GM23338 (cell line): ENCODE results near the gene PCDHA12. TPM values are rescaled to one million over a fixed set of nuclear protein-coding genes. Genes with fewer than 3 reads are reported as not detected.

Source experiments
- ATAC-seq: fragments of 200-7000 bp; cut with Tn5 transposase; 3 replicates; pipeline ENCODE4 v1.9.1; 2020
- DNase-seq: peaks from one replicate; pipeline ENCODE4 v3.0.0-alpha.2; 2015; ENCODE audit warnings: low spot score
- H2AFZ ChIP-seq: fragments of 200-600 bp; sonication (generic); 2 replicates; pipeline ENCODE4 v1.8.0; 2016; ENCODE audit warnings: antibody characterized with exemption, mild to moderate bottlenecking, moderate library complexity
- H3F3A ChIP-seq: fragments of 200-600 bp; sonication (generic); replicated peaks from 2 replicates; pipeline ENCODE4 v1.8.0; 2017; ENCODE audit warnings: antibody characterized with exemption, mixed run types, low read depth
- H3K27ac ChIP-seq: fragments of 200-600 bp; sonication (generic); 2 replicates; pipeline ENCODE4 v1.6.1; 2016; ENCODE audit warnings: low read depth
- H3K27me3 ChIP-seq: fragments of 200-600 bp; sonication (generic); 2 replicates; pipeline ENCODE4 v1.8.0; 2016; ENCODE audit warnings: mild to moderate bottlenecking, mixed run types, moderate library complexity; ENCODE audit not compliant: insufficient read depth
- H3K36me3 ChIP-seq: fragments of 200-600 bp; sonication (generic); 2 replicates; pipeline ENCODE4 v1.8.0; 2016; ENCODE audit warnings: mild to moderate bottlenecking; ENCODE audit not compliant: insufficient read depth
- H3K4me1 ChIP-seq: fragments of 200-600 bp; sonication (generic); 2 replicates; pipeline ENCODE4 v1.8.0; 2016; ENCODE audit warnings: mild to moderate bottlenecking, moderate library complexity; ENCODE audit not compliant: insufficient read depth
- H3K4me2 ChIP-seq: fragments of 200-600 bp; sonication (generic); 2 replicates; pipeline ENCODE4 v1.7.1; 2017; ENCODE audit warnings: mixed run types
- H3K4me3 ChIP-seq: fragments of 200-600 bp; sonication (generic); 2 replicates; pipeline ENCODE4 v1.6.1; 2016; ENCODE audit warnings: mixed run types
- H3K79me2 ChIP-seq: fragments of 200-600 bp; sonication (generic); replicated peaks from 2 replicates; pipeline ENCODE4 v1.8.0; 2017; ENCODE audit warnings: mild to moderate bottlenecking; ENCODE audit not compliant: insufficient read depth
- H3K9me2 ChIP-seq: fragments of 200-600 bp; sonication (generic); 2 replicates; pipeline ENCODE4 v1.8.0; 2017; ENCODE audit not compliant: insufficient read depth
- H4K20me1 ChIP-seq: fragments of 200-600 bp; sonication (generic); replicated peaks from 2 replicates; pipeline ENCODE4 v1.8.0; 2017; ENCODE audit warnings: mild to moderate bottlenecking; ENCODE audit not compliant: insufficient read depth
- H3K27ac Mint-ChIP-seq: 2 replicates; pipeline ENCODE4 v1.8.0; 2020; ENCODE audit warnings: inconsistent platforms, mild to moderate bottlenecking, moderate library complexity, mixed read lengths
- H3K27me3 Mint-ChIP-seq: 3 replicates; pipeline ENCODE4 v1.8.0; 2022; ENCODE audit warnings: low read depth, mild to moderate bottlenecking, moderate library complexity, mixed read lengths, inconsistent platforms; ENCODE audit not compliant: insufficient read depth, poor library complexity
- H3K36me3 Mint-ChIP-seq: 3 replicates; pipeline ENCODE4 v1.8.0; 2021; ENCODE audit warnings: low read depth, mild to moderate bottlenecking, inconsistent platforms, moderate library complexity, mixed read lengths
- H3K4me1 Mint-ChIP-seq: 3 replicates; pipeline ENCODE4 v1.8.0; 2020; ENCODE audit warnings: mild to moderate bottlenecking, inconsistent platforms, mixed read lengths
- H3K4me3 Mint-ChIP-seq: 3 replicates; pipeline ENCODE4 v1.8.0; 2021; ENCODE audit warnings: moderate library complexity, mild to moderate bottlenecking, inconsistent platforms, mixed read lengths
- H3K9me3 Mint-ChIP-seq: 3 replicates; pipeline ENCODE4 v1.8.0; 2020; ENCODE audit warnings: moderate library complexity, mild to moderate bottlenecking, inconsistent platforms, mixed read lengths
- POLR2AphosphoS5 ChIP-seq: IDR thresholded peaks from 2 replicates; pipeline ENCODE4 v1.6.1; 2016; ENCODE audit warnings: antibody characterized with exemption, low read depth
- REST ChIP-seq: IDR thresholded peaks from one replicate; pipeline ENCODE4 v1.6.1; 2018; ENCODE audit warnings: antibody characterized with exemption; ENCODE audit not compliant: unreplicated experiment
- ZNF114 ChIP-seq: fragments of 250-450 bp; sonication (Bioruptor Pico); IDR thresholded peaks from 2 replicates; pipeline ENCODE4 v1.5.0; 2020; ENCODE audit warnings: mild to moderate bottlenecking, moderate library complexity
- ZNF462 ChIP-seq: fragments of 250-450 bp; sonication (Bioruptor Pico); IDR thresholded peaks from 2 replicates; pipeline ENCODE4 v1.5.0; 2020; ENCODE audit warnings: mild to moderate bottlenecking, moderate library complexity
- polyA plus RNA-seq: library from polyadenylated mRNA; unstranded; fragments of >200 nt; fragmentation: Nextera tagmentation; extraction: Ambion mirVana; gene quantifications from 2 replicates; pipeline ENCODE4 v1.2.1, GENCODE V29; 2016
- total RNA-seq: library from RNA; depleted of rRNA; stranded (reverse); fragments of >200 nt; shearing (Covaris generic); gene quantifications from 2 replicates; pipeline ENCODE4 v1.2.3, GENCODE V29; 2014

PCDHA12 gene
- total and polyA plus RNA-seq, 2 experiments from 2014 or later, result 5.1 to 17.7 TPM

DNA sequence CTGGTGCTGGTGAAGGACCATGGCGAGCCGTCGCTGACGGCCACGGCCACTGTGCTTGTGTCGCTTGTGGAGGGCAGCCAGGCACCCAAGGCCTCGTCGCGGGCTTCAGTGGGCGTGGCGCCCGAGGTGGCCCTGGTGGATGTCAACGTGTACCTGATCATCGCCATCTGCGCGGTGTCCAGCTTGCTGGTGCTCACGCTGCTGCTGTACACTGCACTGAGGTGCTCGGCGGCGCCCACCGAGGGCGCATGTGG is 17.2 kb upstream of the PCDHA12 start (continued):
- TF ChIP-seq ZNF462 (CRISPR knock-in tag), result no peak

DNA sequence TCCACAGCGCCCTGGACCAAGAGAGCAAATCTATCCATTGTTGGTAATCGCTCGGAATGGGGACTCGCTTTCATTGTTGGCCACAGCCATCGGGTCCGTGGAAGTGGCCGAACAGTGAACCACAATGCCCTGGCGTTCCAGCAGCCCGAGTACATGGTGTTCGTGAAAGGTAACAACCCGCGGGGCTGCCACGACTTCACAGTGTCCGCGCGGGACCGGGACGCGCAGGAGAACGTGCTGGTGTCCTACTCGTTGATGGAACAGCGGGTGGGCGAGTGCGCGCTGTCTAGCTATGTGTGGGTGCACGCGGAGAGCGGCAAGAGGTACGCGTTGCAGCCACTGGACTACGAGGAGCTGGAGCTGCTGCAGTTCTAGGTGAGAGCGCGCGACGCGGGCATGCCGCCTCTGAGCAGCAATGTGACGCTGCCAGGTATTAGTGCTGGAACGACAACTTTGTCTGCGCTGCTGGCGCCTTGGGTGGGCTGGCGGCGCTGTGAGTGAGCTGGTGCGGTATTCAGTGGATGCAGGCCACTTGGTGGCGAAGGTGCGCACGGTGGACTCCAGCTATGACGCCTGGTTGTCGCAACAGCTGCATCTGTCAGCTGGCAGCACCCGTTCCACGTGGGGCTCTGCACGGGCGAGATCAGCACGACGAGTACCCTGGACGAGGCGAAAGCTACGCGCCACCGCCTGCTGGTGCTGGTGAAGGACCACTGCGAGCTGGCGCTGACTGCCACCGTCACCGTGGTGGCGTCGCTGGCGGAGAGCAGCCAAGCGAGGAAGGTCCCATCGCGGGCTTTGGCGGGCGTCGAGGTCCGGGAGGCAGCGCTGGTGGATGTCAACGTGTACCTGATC is 12.4 kb upstream of the PCDHA12 start:
- Histone ChIP-seq H2AFZ (no peak overlapping the region), H3F3A (no peaks in the 10 kb centered on the region), H3K9me2 (no peaks in the 10 kb centered on the region), H3K36me3 (no peaks in the 10 kb centered on the region; the same call in 1 of the 2 replicates), H3K4me1 (no peaks in the 10 kb centered on the region), H3K4me2 (no peak overlapping the region), H3K79me2 (peaks cover 15% of the 10 kb centered on the region), H4K20me1 (no peaks in the 10 kb centered on the region; the same call in 1 of the 2 replicates), H3K4me3 (no peak overlapping the region), H3K27ac (no peak overlapping the region), H3K27me3 (no peaks in the 10 kb centered on the region)
- Mint-ChIP-seq H3K4me3 (no peak overlapping the region), H3K9me3 (peaks cover 31% of the 10 kb centered on the region; the same call in 2 of the 3 replicates), H3K36me3 (peaks cover 51% of the 10 kb centered on the region), H3K27me3 (peaks cover 3% of the 10 kb centered on the region), H3K27ac (no peak overlapping the region), H3K4me1 (no peaks in the 10 kb centered on the region)
- DNase-seq (no peak), ATAC-seq (no peak)
- no peak for TF ChIP-seq REST
- no peak for TF ChIP-seq POLR2AphosphoS5
- no peak for TF ChIP-seq ZNF114 (CRISPR knock-in tag)
- TF ChIP-seq ZNF462 (CRISPR knock-in tag), result no peak
